Measurements from ENCODE around the gene NUDT4. TPM values are rescaled to one million over a fixed set of nuclear protein-coding genes. Genes with fewer than 3 reads are reported as not detected.

Gene NUDT4
- total RNA-seq, 2 donors from 2014 or later = 138 to 241 TPM

GRCh38 chr12:93336291-93336741 lies 41.4 kb upstream of the NUDT4 start:
- DNase-seq (ENCODE audit: low spot score) = no peak
- intact Hi-C loops (cut with DNase I) = no loop called here
- Histone ChIP-seq H3K27me3 (replicated peaks; ENCODE audit: insufficient read depth) (no peaks in the 10 kb centered on the region), H3K27ac (no peak overlapping the region), H3K4me1 (replicated peaks) (no peaks in the 10 kb centered on the region), H3K4me3 (no peak overlapping the region), H3K9me3 (no peaks in the 10 kb centered on the region), H3K36me3 (no peaks in the 10 kb centered on the region)
- WGBS = 31% methylated on average over 4 of the region's 4 CpGs
- TF ChIP-seq POLR2A (IDR thresholded peaks at IDR 0.05) (no peak), CTCF (IDR thresholded peaks at IDR 0.05) (no peak), POLR2AphosphoS5 (IDR thresholded peaks at IDR 0.05) (no peak)

DNA sequence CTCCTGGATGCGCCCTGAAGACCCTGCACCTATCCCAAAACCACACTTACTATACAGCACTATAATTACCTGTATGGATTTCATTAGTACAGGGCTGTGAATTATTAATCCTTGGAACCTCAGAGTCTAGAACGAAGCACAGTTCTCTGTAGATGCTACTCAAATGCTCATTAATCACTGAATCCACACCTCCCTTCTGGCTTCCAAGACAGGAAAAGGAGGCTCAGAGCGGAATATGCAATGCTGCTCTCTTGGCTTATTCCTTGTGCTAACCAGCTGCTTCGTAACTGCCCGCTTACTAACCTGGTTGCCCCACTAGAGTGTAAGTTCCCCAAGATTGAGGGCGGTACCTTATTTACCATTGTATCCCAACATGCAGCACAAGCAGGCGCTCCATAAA lies 39.1 kb upstream of the NUDT4 start:
- TF ChIP-seq CTCF (IDR thresholded peaks at IDR 0.05) (no peak), POLR2AphosphoS5 (IDR thresholded peaks at IDR 0.05) (no peak), POLR2A (IDR thresholded peaks at IDR 0.05) (no peak)

DNA sequence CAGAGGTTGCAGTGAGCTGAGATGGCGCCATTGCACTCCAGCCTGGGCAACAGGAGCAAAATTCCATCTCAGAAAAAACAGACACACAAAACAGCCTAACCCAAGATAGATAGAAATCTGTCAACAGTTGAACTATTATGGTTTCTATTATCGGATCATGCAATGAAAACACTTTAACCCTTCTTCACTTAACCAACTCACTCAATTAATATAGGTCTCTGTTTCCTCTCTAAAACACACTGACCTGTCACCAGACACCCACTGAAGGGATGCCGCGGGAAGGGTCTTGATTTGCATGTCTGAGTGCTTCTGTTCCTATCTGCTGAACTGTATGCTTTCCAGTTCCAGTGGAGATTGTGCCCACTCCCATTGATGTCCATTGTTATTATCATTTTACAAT lies 38.0 kb upstream of the NUDT4 start:
- TF ChIP-seq POLR2A (IDR thresholded peaks at IDR 0.05) = no peak
- no peak for TF ChIP-seq CTCF (IDR thresholded peaks at IDR 0.05)
- TF ChIP-seq POLR2AphosphoS5 (IDR thresholded peaks at IDR 0.05) = no peak
- H3K4me3 ChIP-seq = no peak overlapping the region
- intact Hi-C loops (cut with DNase I) = no loop called here
- no peaks in the 10 kb centered on the region for H3K4me1 ChIP-seq (replicated peaks)
- 77% methylated on average over 4 of the region's 4 CpGs for WGBS
- no peaks in the 10 kb centered on the region for H3K27me3 ChIP-seq (replicated peaks; ENCODE audit: insufficient read depth)
- no peak for DNase-seq (ENCODE audit: low spot score)
- H3K27ac ChIP-seq = no peak overlapping the region
- no peaks in the 10 kb centered on the region for H3K9me3 ChIP-seq
- no peaks in the 10 kb centered on the region for H3K36me3 ChIP-seq

More for the DNA sequence above, 39.1 kb upstream of the NUDT4 start:
- intact Hi-C loops (cut with DNase I) = no loop called here
- H3K9me3 ChIP-seq = no peaks in the 10 kb centered on the region
- H3K4me1 ChIP-seq (replicated peaks) = no peaks in the 10 kb centered on the region
- H3K27me3 ChIP-seq (replicated peaks; ENCODE audit: insufficient read depth) = no peaks in the 10 kb centered on the region
- H3K36me3 ChIP-seq = no peaks in the 10 kb centered on the region
- H3K27ac ChIP-seq = no peak overlapping the region
- H3K4me3 ChIP-seq = no peak overlapping the region
- no peak for DNase-seq (ENCODE audit: low spot score)
- WGBS = 99% methylated on average over 7 of the region's 7 CpGs

DNA sequence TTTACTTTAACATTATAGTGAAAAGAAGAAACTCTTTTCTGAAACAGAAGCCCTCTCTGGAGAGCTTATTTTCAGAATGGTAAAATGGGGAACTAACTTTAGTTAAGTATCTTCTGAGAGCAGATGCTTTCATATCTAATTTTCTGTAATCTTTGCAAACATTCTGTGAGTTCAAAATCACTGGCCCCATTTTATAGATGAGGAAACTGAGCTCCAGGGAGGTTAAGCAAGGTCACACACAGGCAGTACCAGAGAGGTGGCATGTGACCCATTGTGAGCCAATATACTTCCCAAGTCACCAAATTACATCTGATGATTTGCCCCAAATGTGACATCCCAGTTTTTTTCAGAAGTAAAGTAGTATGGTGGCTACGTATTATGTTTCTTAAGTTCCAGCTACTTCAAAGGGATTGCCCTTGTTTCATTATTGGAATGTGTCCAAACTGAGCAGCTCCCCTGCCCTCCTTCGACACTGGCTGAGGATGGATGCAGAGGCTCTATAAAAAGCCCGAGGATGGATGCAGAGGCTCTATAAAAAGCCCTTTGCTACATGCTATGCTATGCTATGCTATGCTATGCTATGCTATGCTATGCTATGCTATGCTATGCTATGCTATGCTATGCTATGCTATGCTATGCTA lies 36.2 kb upstream of the NUDT4 start:
- no peak for TF ChIP-seq CTCF (IDR thresholded peaks at IDR 0.05)
- TF ChIP-seq POLR2AphosphoS5 (IDR thresholded peaks at IDR 0.05) = no peak
- no peak for TF ChIP-seq POLR2A (IDR thresholded peaks at IDR 0.05)

More for the DNA sequence above, 36.2 kb upstream of the NUDT4 start:
- H3K4me3 ChIP-seq = no peak overlapping the region
- no peaks in the 10 kb centered on the region for H3K27me3 ChIP-seq (replicated peaks; ENCODE audit: insufficient read depth)
- H3K9me3 ChIP-seq = no peaks in the 10 kb centered on the region
- no peak for DNase-seq (ENCODE audit: low spot score)
- no peaks in the 10 kb centered on the region for H3K4me1 ChIP-seq (replicated peaks)
- 34% methylated on average over 3 of the region's 3 CpGs for WGBS
- intact Hi-C loops (cut with DNase I) = no loop called here
- H3K27ac ChIP-seq = no peak overlapping the region
- H3K36me3 ChIP-seq = no peaks in the 10 kb centered on the region

Measured in prostate gland (tissue), 2 donors.